ENCODE results near the gene DPYSL3.

GRCh38 chr5:147472664-147473475, 37.0 kb downstream of the DPYSL3 start:
- TF ChIP-seq CTCF (IDR thresholded peaks at IDR 0.05; ENCODE audit: poor library complexity, severe bottlenecking) (no peak), RAD21 (conservative IDR thresholded peaks at IDR 0.05) (no peak), TAF1 (IDR thresholded peaks at IDR 0.05; ENCODE audit: low read depth) (no peak), POLR2AphosphoS5 (IDR thresholded peaks at IDR 0.05) (no peak), SMC3 (conservative IDR thresholded peaks at IDR 0.05; ENCODE audit: poor library complexity) (no peak), MXI1 (conservative IDR thresholded peaks at IDR 0.05; ENCODE audit: poor library complexity, severe bottlenecking) (no peak), EP300 (conservative IDR thresholded peaks at IDR 0.05; ENCODE audit: poor library complexity, severe bottlenecking) (no peak), EZH2 (IDR thresholded peaks at IDR 0.05; ENCODE audit: borderline replicate concordance, insufficient read depth, low read length, poor library complexity, severe bottlenecking) (no peak), REST (IDR thresholded peaks at IDR 0.05; ENCODE audit: borderline replicate concordance) (no peak)
